HEK293 (cell line): ENCODE data around the gene PSMB4.

Source experiments
- ATF2 ChIP-seq: fragments of 450-650 bp; formaldehyde crosslinking; IDR thresholded peaks from 2 replicates; pipeline ENCODE4 v1.5.1; 2016; ENCODE audit warnings: missing biosample characterization, missing genetic modification characterization, low read depth
- BCL11A ChIP-seq: fragments of 450-650 bp; formaldehyde crosslinking; IDR thresholded peaks from 2 replicates; pipeline ENCODE4 v1.5.1; 2016; ENCODE audit warnings: low read depth, missing biosample characterization, missing genetic modification characterization
- EGR2 ChIP-seq: fragments of 450-650 bp; formaldehyde crosslinking; IDR thresholded peaks from 2 replicates; pipeline ENCODE4 v1.5.1; 2016; ENCODE audit warnings: low read depth, missing biosample characterization, missing genetic modification characterization
- HOXC10 ChIP-seq: sonication (generic); formaldehyde crosslinking; IDR thresholded peaks from 2 replicates; pipeline ENCODE4 v1.8.1; 2023; ENCODE audit warnings: mild to moderate bottlenecking, missing genetic modification reagents
- IKZF3 ChIP-seq: fragments of 450-650 bp; IDR thresholded peaks from 2 replicates; pipeline ENCODE4 v1.5.0; 2018; ENCODE audit warnings: missing biosample characterization, mild to moderate bottlenecking, missing genetic modification characterization, moderate library complexity
- KLF16 ChIP-seq: fragments of 450-650 bp; formaldehyde crosslinking; IDR thresholded peaks from 2 replicates; pipeline ENCODE4 v1.5.1; 2017; ENCODE audit warnings: missing biosample characterization, missing genetic modification characterization
- SETDB1 ChIP-seq: IDR thresholded peaks from one replicate; pipeline ENCODE4 v1.6.1; 2017; ENCODE audit warnings: mild to moderate bottlenecking, low read length, moderate library complexity, mixed read lengths; ENCODE audit not compliant: insufficient read length
- TRIM28 ChIP-seq: IDR thresholded peaks from 2 replicates; pipeline ENCODE4 v1.6.1; 2011; ENCODE audit warnings: low read length, control low read depth, borderline replicate concordance
- WT1 ChIP-seq: fragments of 450-650 bp; formaldehyde crosslinking; IDR thresholded peaks from 2 replicates; pipeline ENCODE4 v1.5.1; 2016; ENCODE audit warnings: missing biosample characterization, missing genetic modification characterization
- ZBTB17 ChIP-seq: fragments of 450-650 bp; formaldehyde crosslinking; IDR thresholded peaks from 2 replicates; pipeline ENCODE4 v1.5.1; 2016; ENCODE audit warnings: missing biosample characterization, missing genetic modification characterization
- ZFHX2 ChIP-seq: fragments of 450-650 bp; formaldehyde crosslinking; conservative IDR thresholded peaks from 2 replicates; pipeline ENCODE4 v1.5.1; 2016; ENCODE audit warnings: missing biosample characterization, missing genetic modification characterization
- ZFP41 ChIP-seq: fragments of 450-650 bp; formaldehyde crosslinking; IDR thresholded peaks from 2 replicates; pipeline ENCODE4 v1.5.1; 2016; ENCODE audit warnings: missing biosample characterization, missing genetic modification characterization, borderline replicate concordance
- ZNF121 ChIP-seq: fragments of 450-650 bp; formaldehyde crosslinking; IDR thresholded peaks from 2 replicates; pipeline ENCODE4 v1.5.1; 2016; ENCODE audit warnings: missing biosample characterization, missing genetic modification characterization
- ZNF140 ChIP-seq: fragments of 450-650 bp; formaldehyde crosslinking; IDR thresholded peaks from 2 replicates; pipeline ENCODE4 v1.5.1; 2016; ENCODE audit warnings: missing biosample characterization, missing genetic modification characterization
- ZNF146 ChIP-seq: fragments of 450-650 bp; formaldehyde crosslinking; IDR thresholded peaks from 2 replicates; pipeline ENCODE4 v1.5.1; 2016; ENCODE audit warnings: missing biosample characterization, missing genetic modification characterization
- ZNF292 ChIP-seq: fragments of 450-650 bp; formaldehyde crosslinking; IDR thresholded peaks from 2 replicates; pipeline ENCODE4 v1.5.1; 2016; ENCODE audit warnings: low read depth, missing biosample characterization, missing genetic modification characterization, borderline replicate concordance
- ZNF404 ChIP-seq: fragments of 450-650 bp; formaldehyde crosslinking; IDR thresholded peaks from 2 replicates; pipeline ENCODE4 v1.5.1; 2017; ENCODE audit warnings: missing biosample characterization, missing genetic modification characterization
- ZNF473 ChIP-seq: fragments of 450-650 bp; formaldehyde crosslinking; IDR thresholded peaks from 2 replicates; pipeline ENCODE4 v1.5.1; 2017; ENCODE audit warnings: missing biosample characterization, missing genetic modification characterization
- ZNF48 ChIP-seq: fragments of 450-650 bp; formaldehyde crosslinking; IDR thresholded peaks from 2 replicates; pipeline ENCODE4 v1.5.1; 2016; ENCODE audit warnings: missing biosample characterization, missing genetic modification characterization
- ZNF510 ChIP-seq: fragments of 450-650 bp; formaldehyde crosslinking; IDR thresholded peaks from 2 replicates; pipeline ENCODE4 v1.5.1; 2018; ENCODE audit warnings: mild to moderate bottlenecking, missing genetic modification characterization, missing biosample characterization; ENCODE audit not compliant: insufficient replicate concordance
- ZNF558 ChIP-seq: fragments of 450-650 bp; formaldehyde crosslinking; IDR thresholded peaks from 2 replicates; pipeline ENCODE4 v1.5.1; 2016; ENCODE audit warnings: missing biosample characterization, missing genetic modification characterization
- ZNF571 ChIP-seq: fragments of 450-650 bp; formaldehyde crosslinking; IDR thresholded peaks from 2 replicates; pipeline ENCODE4 v1.5.0; 2017; ENCODE audit warnings: missing biosample characterization, missing genetic modification characterization
- ZNF585B ChIP-seq: fragments of 450-650 bp; formaldehyde crosslinking; IDR thresholded peaks from 2 replicates; pipeline ENCODE4 v1.5.1; 2016; ENCODE audit warnings: missing biosample characterization, missing genetic modification characterization
- ZNF600 ChIP-seq: fragments of 450-650 bp; formaldehyde crosslinking; IDR thresholded peaks from 2 replicates; pipeline ENCODE4 v1.5.1; 2016; ENCODE audit warnings: missing biosample characterization, missing genetic modification characterization
- ZNF626 ChIP-seq: fragments of 450-650 bp; sonication (Bioruptor Pico); formaldehyde crosslinking; IDR thresholded peaks from 2 replicates; pipeline ENCODE4 v1.5.1; 2018; ENCODE audit warnings: missing biosample characterization, missing genetic modification characterization, inconsistent platforms
- ZNF629 ChIP-seq: fragments of 450-650 bp; formaldehyde crosslinking; IDR thresholded peaks from 2 replicates; pipeline ENCODE4 v1.5.1; 2017; ENCODE audit warnings: missing biosample characterization, missing genetic modification characterization
- ZNF658 ChIP-seq: fragments of 450-650 bp; formaldehyde crosslinking; IDR thresholded peaks from 2 replicates; pipeline ENCODE4; 2016; ENCODE audit warnings: missing biosample characterization, missing genetic modification characterization
- ZNF660 ChIP-seq: fragments of 450-650 bp; IDR thresholded peaks from 2 replicates; pipeline ENCODE4 v1.5.1; 2018; ENCODE audit warnings: missing biosample characterization, mild to moderate bottlenecking, missing genetic modification characterization
- ZNF664 ChIP-seq: fragments of 450-650 bp; formaldehyde crosslinking; IDR thresholded peaks from 2 replicates; pipeline ENCODE4 v1.5.1; 2016; ENCODE audit warnings: missing biosample characterization, missing genetic modification characterization
- ZNF677 ChIP-seq: fragments of 450-650 bp; IDR thresholded peaks from 2 replicates; pipeline ENCODE4 v1.5.0; 2018; ENCODE audit warnings: missing biosample characterization, mild to moderate bottlenecking, missing genetic modification characterization, moderate library complexity
- ZNF747 ChIP-seq: fragments of 450-650 bp; formaldehyde crosslinking; IDR thresholded peaks from 2 replicates; pipeline ENCODE4 v1.5.1; 2016; ENCODE audit warnings: missing biosample characterization, missing genetic modification characterization
- ZNF837 ChIP-seq: fragments of 450-650 bp; formaldehyde crosslinking; IDR thresholded peaks from 2 replicates; pipeline ENCODE4 v1.5.1; 2016; ENCODE audit warnings: missing biosample characterization, missing genetic modification characterization
- TF ChIP-seq, protein P1 (sequence below): fragments of 450-650 bp; formaldehyde crosslinking; IDR thresholded peaks from 2 replicates; pipeline ENCODE4 v1.5.1; 2016; ENCODE audit warnings: missing biosample characterization, missing genetic modification characterization
- TF ChIP-seq, protein P2 (sequence below): fragments of 450-650 bp; formaldehyde crosslinking; IDR thresholded peaks from 2 replicates; pipeline ENCODE4 v1.5.1; 2017; ENCODE audit warnings: missing biosample characterization, mild to moderate bottlenecking, missing genetic modification characterization, moderate library complexity
- TF ChIP-seq, protein P3 (sequence below): fragments of 450-650 bp; formaldehyde crosslinking; IDR thresholded peaks from 2 replicates; pipeline ENCODE4 v1.5.1; 2017; ENCODE audit warnings: missing biosample characterization, missing genetic modification characterization

Gene PSMB4

DNA sequence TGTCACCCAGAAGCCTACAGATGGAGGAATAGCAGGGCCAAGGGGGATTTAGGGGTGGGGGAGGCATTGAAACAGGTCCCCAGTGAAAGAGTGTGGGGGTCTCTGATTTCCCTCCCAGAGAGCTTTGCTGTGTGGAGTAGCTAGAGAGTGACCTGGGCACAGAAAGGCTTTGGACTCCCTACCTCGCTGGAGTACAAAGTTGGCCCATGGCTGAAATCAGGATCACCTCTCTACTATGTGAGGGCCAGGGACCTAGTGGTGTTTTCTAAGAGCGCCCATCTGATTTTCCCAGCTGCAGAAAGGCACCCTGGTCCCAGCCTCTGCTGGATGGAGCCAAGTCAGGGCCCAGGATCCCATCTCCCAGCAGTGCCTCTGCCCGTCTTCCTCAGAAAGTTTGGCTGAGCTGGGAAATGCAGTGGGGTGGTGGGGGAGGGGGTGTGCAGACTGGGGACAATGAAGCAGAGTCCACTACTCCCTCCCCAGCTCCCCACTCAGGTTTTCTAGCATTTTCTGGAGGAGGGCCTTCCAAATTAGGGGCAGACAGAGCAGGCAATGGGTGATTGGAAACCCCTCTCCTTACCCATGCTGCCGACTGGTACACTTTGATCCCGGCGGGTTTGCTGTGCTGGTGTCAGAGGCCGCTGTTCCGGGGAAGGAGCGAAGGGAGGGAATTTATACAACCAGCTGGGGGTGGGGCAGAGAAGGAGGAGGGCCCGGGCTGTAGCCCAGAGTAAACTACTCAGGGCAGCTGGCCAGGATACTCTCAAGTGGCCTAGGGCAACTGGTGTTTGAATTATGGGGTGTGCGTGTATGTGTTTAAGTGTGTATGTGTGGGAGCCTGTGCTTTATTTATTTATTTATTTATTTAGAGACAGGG is 27.1 kb upstream of the PSMB4 start, which contains the start of gene SELENBP1 (continued):
- TF ChIP-seq ATF2 (tag by site-specific recombination) (no peak), ZNF140 (tag by site-specific recombination) (0 out of 2 replicates have a peak, but pooled peaks have one; percentile 24), ZNF48 (tag by site-specific recombination) (no peak), ZNF660 (tag by site-specific recombination) (peak; percentile 72; the same call in 1 of the 2 replicates), ZNF664 (tag by site-specific recombination) (no peak), SETDB1 (no peak), ZNF677 (no peak), ZNF121 (no peak), ZNF626 (no peak), WT1 (tag by site-specific recombination) (peak; percentile 77), ZNF558 (tag by site-specific recombination) (no peak), ZNF585B (tag by site-specific recombination) (no peak), ZFP41 (no peak), EGR2 (tag by site-specific recombination) (no peak), ZNF292 (tag by site-specific recombination) (no peak), ZNF629 (tag by site-specific recombination) (peak; percentile 63), ZNF600 (tag by site-specific recombination) (peak; percentile 94), ZNF658 (no peak), KLF16 (tag by site-specific recombination) (peak; percentile 44), ZNF747 (tag by site-specific recombination) (no peak), BCL11A (peak; percentile 78; the same call in 1 of the 2 replicates), ZNF571 (tag by site-specific recombination) (no peak), ZBTB17 (tag by site-specific recombination) (peak; percentile 39; the same call in 1 of the 2 replicates), ZFHX2 (tag by site-specific recombination) (no peak), IKZF3 (tag by site-specific recombination) (0 out of 2 replicates have a peak, but pooled peaks have one; percentile 63), ZNF146 (tag by site-specific recombination) (no peak), HOXC10 (CRISPR knock-in tag) (no peak), ZNF510 (no peak), ZNF404 (no peak), ZNF473 (tag by site-specific recombination) (no peak), TRIM28 (no peak), ZNF837 (tag by site-specific recombination) (no peak)
- TF ChIP-seq, protein P1, sequence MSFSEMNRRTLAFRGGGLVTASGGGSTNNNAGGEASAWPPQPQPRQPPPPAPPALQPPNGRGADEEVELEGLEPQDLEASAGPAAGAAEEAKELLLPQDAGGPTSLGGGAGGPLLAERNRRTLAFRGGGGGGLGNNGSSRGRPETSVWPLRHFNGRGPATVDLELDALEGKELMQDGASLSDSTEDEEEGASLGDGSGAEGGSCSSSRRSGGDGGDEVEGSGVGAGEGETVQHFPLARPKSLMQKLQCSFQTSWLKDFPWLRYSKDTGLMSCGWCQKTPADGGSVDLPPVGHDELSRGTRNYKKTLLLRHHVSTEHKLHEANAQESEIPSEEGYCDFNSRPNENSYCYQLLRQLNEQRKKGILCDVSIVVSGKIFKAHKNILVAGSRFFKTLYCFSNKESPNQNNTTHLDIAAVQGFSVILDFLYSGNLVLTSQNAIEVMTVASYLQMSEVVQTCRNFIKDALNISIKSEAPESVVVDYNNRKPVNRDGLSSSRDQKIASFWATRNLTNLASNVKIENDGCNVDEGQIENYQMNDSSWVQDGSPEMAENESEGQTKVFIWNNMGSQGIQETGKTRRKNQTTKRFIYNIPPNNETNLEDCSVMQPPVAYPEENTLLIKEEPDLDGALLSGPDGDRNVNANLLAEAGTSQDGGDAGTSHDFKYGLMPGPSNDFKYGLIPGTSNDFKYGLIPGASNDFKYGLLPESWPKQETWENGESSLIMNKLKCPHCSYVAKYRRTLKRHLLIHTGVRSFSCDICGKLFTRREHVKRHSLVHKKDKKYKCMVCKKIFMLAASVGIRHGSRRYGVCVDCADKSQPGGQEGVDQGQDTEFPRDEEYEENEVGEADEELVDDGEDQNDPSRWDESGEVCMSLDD (tag by site-specific recombination): 0 out of 2 replicates have a peak, but pooled peaks have one; percentile 27
- TF ChIP-seq, protein P2, sequence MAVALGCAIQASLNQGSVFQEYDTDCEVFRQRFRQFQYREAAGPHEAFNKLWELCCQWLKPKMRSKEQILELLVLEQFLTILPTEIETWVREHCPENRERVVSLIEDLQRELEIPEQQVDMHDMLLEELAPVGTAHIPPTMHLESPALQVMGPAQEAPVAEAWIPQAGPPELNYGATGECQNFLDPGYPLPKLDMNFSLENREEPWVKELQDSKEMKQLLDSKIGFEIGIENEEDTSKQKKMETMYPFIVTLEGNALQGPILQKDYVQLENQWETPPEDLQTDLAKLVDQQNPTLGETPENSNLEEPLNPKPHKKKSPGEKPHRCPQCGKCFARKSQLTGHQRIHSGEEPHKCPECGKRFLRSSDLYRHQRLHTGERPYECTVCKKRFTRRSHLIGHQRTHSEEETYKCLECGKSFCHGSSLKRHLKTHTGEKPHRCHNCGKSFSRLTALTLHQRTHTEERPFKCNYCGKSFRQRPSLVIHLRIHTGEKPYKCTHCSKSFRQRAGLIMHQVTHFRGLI (tag by site-specific recombination): no peak
- TF ChIP-seq, protein P3, sequence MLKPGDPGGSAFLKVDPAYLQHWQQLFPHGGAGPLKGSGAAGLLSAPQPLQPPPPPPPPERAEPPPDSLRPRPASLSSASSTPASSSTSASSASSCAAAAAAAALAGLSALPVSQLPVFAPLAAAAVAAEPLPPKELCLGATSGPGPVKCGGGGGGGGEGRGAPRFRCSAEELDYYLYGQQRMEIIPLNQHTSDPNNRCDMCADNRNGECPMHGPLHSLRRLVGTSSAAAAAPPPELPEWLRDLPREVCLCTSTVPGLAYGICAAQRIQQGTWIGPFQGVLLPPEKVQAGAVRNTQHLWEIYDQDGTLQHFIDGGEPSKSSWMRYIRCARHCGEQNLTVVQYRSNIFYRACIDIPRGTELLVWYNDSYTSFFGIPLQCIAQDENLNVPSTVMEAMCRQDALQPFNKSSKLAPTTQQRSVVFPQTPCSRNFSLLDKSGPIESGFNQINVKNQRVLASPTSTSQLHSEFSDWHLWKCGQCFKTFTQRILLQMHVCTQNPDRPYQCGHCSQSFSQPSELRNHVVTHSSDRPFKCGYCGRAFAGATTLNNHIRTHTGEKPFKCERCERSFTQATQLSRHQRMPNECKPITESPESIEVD (tag by site-specific recombination): peak; percentile 20; the same call in 1 of the 2 replicates
